PC-9 (cell line): ENCODE measurements around the gene GPR157. TPM values are rescaled to one million over a fixed set of nuclear protein-coding genes. Genes with fewer than 3 reads are reported as not detected.

Experiments used
- BruUV-seq: library from RNA; stranded (reverse); fragments of 400-500 nt; replicated peaks from 2 replicates; lab custom pipeline; 2021; lab: Mats Ljungman, UMichigan
- CTCF ChIA-PET: fragments of 300-600 bp; sonication (Branson Sonifier 250); formaldehyde crosslinking; loops from one replicate; lab custom pipeline; 2022; ENCODE audit warnings: antibody characterized with exemption; lab: Charles Lee
- POLR2A ChIA-PET: fragments of 300-600 bp; sonication (Branson Sonifier 250); formaldehyde crosslinking; loops from one replicate; lab custom pipeline; 2022; ENCODE audit warnings: antibody characterized with exemption; ENCODE audit not compliant: unreplicated experiment; lab: Charles Lee
- DNase-seq, 2 experiments: peaks; one replicate each; pipeline versions ENCODE4 v3.0.0 to v3.0.0-alpha.2; 2015 to 2022; ENCODE audit warnings: mixed read lengths in 1 of 2
- H2AFZ ChIP-seq: fragments of 200-600 bp; sonication (generic); 2 replicates; pipeline ENCODE4 v1.8.1; 2017; ENCODE audit warnings: antibody characterized with exemption
- H3F3A ChIP-seq: fragments of 200-600 bp; sonication (generic); 2 replicates; pipeline ENCODE4 v1.8.1; 2017; ENCODE audit warnings: antibody characterized with exemption, mild to moderate bottlenecking, low read depth; ENCODE audit not compliant: insufficient read depth
- H3K27ac ChIP-seq: fragments of 200-600 bp; sonication (generic); 2 replicates; pipeline ENCODE4 v1.6.1; 2016; ENCODE audit warnings: mixed run types
- H3K27me3 ChIP-seq: fragments of 200-600 bp; sonication (generic); 2 replicates; pipeline ENCODE4 v1.6.1; 2016; ENCODE audit warnings: low read depth, mixed run types; ENCODE audit not compliant: insufficient read depth
- H3K36me3 ChIP-seq: fragments of 200-600 bp; sonication (generic); 2 replicates; pipeline ENCODE4 v1.6.1; 2016; ENCODE audit warnings: low read depth, mixed run types
- H3K4me1 ChIP-seq: fragments of 200-600 bp; sonication (generic); replicated peaks from 2 replicates; pipeline ENCODE4 v1.6.1; 2016; ENCODE audit warnings: mixed run types; ENCODE audit not compliant: insufficient read depth
- H3K4me2 ChIP-seq: fragments of 200-600 bp; sonication (generic); 2 replicates; pipeline ENCODE4 v1.6.1; 2017; ENCODE audit warnings: mixed run types
- H3K4me3 ChIP-seq: fragments of 200-600 bp; sonication (generic); 2 replicates; pipeline ENCODE4 v1.6.1; 2016; ENCODE audit warnings: mixed run types
- H3K79me2 ChIP-seq: fragments of 200-600 bp; sonication (generic); 2 replicates; pipeline ENCODE4 v1.6.1; 2017; ENCODE audit warnings: low read depth, mixed run types
- H3K9me2 ChIP-seq: fragments of 200-600 bp; sonication (generic); 2 replicates; pipeline ENCODE4 v1.8.1; 2017; ENCODE audit warnings: mild to moderate bottlenecking; ENCODE audit not compliant: insufficient read depth
- H3K9me3 ChIP-seq: fragments of 200-600 bp; sonication (generic); 2 replicates; pipeline ENCODE4 v1.8.1; 2016; ENCODE audit warnings: low read depth; ENCODE audit not compliant: insufficient read depth
- H4K20me1 ChIP-seq: fragments of 200-600 bp; sonication (generic); 2 replicates; pipeline ENCODE4 v1.8.1; 2017; ENCODE audit not compliant: insufficient read depth
- EZH2 ChIP-seq: fragments of 200-600 bp; sonication (generic); IDR thresholded peaks from 2 replicates; pipeline ENCODE4 v1.8.0; 2017; ENCODE audit warnings: antibody characterized with exemption, low read depth
- intact Hi-C: fragments of 100-400 bp; cut with micrococcal nuclease; formaldehyde crosslinking; loops from one replicate; pipeline ENCODE4 v1.10.0; 2022; ENCODE audit not compliant: unreplicated experiment
- total RNA-seq: library from RNA; stranded (reverse); gene quantifications from 2 replicates; pipeline ENCODE4 v1.2.3, GENCODE V29; 2021
- TF ChIP-seq, protein P1 (sequence below): fragments of 200-600 bp; sonication (generic); conservative IDR thresholded peaks from 2 replicates; pipeline ENCODE4 v1.6.1; 2017; ENCODE audit warnings: mixed run types, antibody characterized with exemption, mild to moderate bottlenecking, moderate library complexity

The GPR157 gene
- total RNA-seq, 1 experiment from 2014 or later = 9.0 TPM

DNA sequence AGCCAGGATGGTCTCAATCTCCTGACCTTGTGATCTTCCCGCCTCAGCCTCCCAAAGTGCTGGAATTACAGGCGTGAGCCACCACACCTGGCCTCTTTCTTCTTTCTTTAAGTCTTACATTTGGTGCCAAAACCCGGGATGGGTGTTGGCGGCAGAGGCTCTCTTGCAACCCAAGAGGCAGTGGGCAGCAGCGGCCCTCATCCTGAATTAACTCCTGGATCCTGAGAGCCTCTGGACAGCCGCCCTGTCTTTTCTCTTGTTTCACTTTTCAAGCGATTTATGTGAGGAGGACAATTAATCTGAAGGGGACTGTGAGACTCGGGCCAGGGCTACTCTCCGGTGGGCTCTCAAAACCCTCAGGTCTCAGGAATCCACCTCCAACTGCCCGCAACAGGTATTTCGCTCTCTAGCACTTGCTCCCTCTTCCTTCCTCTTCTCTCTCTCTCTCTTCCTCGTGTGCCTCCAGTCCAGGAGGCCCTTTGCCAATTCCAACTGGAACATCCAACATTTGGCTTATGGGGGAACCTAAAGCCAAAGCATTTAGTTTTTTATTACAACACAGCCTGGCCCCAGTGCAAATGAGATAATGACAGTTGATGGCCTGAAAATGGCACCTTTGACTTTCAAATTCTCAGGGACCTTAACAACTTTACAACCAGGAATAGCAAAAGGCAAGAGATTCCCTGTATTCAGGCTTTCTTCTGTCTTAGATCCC, 41.3 kb downstream of the GPR157 start:
- Histone ChIP-seq H4K20me1 (no peaks in the 10 kb centered on the region), H3K9me3 (0 out of 2 replicates have a peak, but pooled peaks cover 3% of the 10 kb centered on the region), H3K9me2 (no peaks in the 10 kb centered on the region), H3K4me1 (peaks cover 9% of the 10 kb centered on the region; the same call in 1 of the 2 replicates), H3K4me2 (no peak overlapping the region), H3K79me2 (no peaks in the 10 kb centered on the region), H3F3A (no peaks in the 10 kb centered on the region), H2AFZ (no peak overlapping the region), H3K36me3 (no peaks in the 10 kb centered on the region), H3K27ac (no peak overlapping the region), H3K4me3 (no peak overlapping the region), H3K27me3 (0 out of 2 replicates have a peak, but pooled peaks cover 7% of the 10 kb centered on the region)
- no TSS peak for BruUV-seq
- POLR2A ChIA-PET = no interaction called here
- intact Hi-C loops = no loop called here
- no peak for DNase-seq
- TF ChIP-seq, protein P1, sequence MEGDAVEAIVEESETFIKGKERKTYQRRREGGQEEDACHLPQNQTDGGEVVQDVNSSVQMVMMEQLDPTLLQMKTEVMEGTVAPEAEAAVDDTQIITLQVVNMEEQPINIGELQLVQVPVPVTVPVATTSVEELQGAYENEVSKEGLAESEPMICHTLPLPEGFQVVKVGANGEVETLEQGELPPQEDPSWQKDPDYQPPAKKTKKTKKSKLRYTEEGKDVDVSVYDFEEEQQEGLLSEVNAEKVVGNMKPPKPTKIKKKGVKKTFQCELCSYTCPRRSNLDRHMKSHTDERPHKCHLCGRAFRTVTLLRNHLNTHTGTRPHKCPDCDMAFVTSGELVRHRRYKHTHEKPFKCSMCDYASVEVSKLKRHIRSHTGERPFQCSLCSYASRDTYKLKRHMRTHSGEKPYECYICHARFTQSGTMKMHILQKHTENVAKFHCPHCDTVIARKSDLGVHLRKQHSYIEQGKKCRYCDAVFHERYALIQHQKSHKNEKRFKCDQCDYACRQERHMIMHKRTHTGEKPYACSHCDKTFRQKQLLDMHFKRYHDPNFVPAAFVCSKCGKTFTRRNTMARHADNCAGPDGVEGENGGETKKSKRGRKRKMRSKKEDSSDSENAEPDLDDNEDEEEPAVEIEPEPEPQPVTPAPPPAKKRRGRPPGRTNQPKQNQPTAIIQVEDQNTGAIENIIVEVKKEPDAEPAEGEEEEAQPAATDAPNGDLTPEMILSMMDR = no peak
- no peak for TF ChIP-seq EZH2
- CTCF ChIA-PET = interaction anchor here (0.6 kb wide), 1 partner anchor 381 kb away, joined by 5 read pairs; no protein-coding TSS in a partner anchor

- peaks cover under 1% of the 10 kb centered on the region; the same call in 1 of the 2 replicates for H3F3A ChIP-seq
- H3K27ac ChIP-seq = no peak overlapping the region
- no peak overlapping the region for H3K4me3 ChIP-seq
- H3K27me3 ChIP-seq = 0 out of 2 replicates have a peak, but pooled peaks cover 2% of the 10 kb centered on the region
- peaks cover 13% of the 10 kb centered on the region for H3K4me1 ChIP-seq
- no peaks in the 10 kb centered on the region for H3K36me3 ChIP-seq
- no peak overlapping the region for H2AFZ ChIP-seq
- no peak for DNase-seq
- ChIA-PET CTCF (interaction anchor here (0.6 kb wide), 1 partner anchor 381 kb away, joined by 5 read pairs; no protein-coding TSS in a partner anchor), POLR2A (no interaction called here)
- H3K4me2 ChIP-seq = no peak overlapping the region
- H4K20me1 ChIP-seq = no peaks in the 10 kb centered on the region
- H3K9me3 ChIP-seq = 0 out of 2 replicates have a peak, but pooled peaks cover 3% of the 10 kb centered on the region
- no TSS peak for BruUV-seq
- H3K9me2 ChIP-seq = no peaks in the 10 kb centered on the region
- intact Hi-C loops = no loop called here
- no peaks in the 10 kb centered on the region for H3K79me2 ChIP-seq
- TF ChIP-seq EZH2 = no peak
- TF ChIP-seq, protein P1 = no peak
Observed at GRCh38 chr1:9086796-9087195, 42.1 kb downstream of the GPR157 start.

DNA sequence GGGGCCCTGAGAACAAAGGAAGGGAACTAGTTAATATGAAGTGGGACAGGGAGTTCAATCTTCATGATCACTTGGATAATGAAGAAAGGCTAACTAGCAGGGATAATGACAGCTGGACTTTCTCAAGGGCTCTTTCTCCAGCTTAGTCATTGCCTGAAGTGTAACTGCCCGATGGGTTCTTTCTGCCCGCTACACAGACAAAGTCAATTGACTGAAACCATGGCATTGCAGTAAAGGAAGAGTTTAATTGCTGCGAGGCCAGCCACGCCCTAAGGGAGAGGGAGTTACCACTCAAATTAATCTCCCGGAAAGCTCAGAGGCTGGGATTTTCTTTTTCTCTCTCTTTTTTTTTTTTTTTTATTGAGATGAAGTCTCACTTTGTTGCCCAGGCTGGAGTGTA, 42.9 kb downstream of the GPR157 start:
- H4K20me1 ChIP-seq = no peaks in the 10 kb centered on the region
- peaks cover 20% of the 10 kb centered on the region for H3K4me1 ChIP-seq
- H3K36me3 ChIP-seq = no peaks in the 10 kb centered on the region
- H3K9me2 ChIP-seq = no peaks in the 10 kb centered on the region
- DNase-seq = no peak
- H3K9me3 ChIP-seq = 0 out of 2 replicates have a peak, but pooled peaks cover 3% of the 10 kb centered on the region
- POLR2A ChIA-PET = no interaction called here
- no peaks in the 10 kb centered on the region for H3K27me3 ChIP-seq
- H3K4me2 ChIP-seq = no peak overlapping the region
- H3F3A ChIP-seq = peaks cover 8% of the 10 kb centered on the region; the same call in 1 of the 2 replicates
- BruUV-seq = no TSS peak
- no peaks in the 10 kb centered on the region for H3K79me2 ChIP-seq
- CTCF ChIA-PET = no interaction called here
- no peak for TF ChIP-seq EZH2
- TF ChIP-seq, protein P1 = no peak
- H3K27ac ChIP-seq = no peak overlapping the region
- intact Hi-C loops = no loop called here
- H3K4me3 ChIP-seq = no peak overlapping the region
- H2AFZ ChIP-seq = no peak overlapping the region
